ENCODE data around the gene SUN3.

SUN3 gene, protein sequence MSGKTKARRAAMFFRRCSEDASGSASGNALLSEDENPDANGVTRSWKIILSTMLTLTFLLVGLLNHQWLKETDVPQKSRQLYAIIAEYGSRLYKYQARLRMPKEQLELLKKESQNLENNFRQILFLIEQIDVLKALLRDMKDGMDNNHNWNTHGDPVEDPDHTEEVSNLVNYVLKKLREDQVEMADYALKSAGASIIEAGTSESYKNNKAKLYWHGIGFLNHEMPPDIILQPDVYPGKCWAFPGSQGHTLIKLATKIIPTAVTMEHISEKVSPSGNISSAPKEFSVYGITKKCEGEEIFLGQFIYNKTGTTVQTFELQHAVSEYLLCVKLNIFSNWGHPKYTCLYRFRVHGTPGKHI

GRCh38 chr7:48028938-48029337, at the start of gene SUN3:
Gene SUN3, minus strand, starts transcription at chr7:48029107. Its CDS starts 169 bp downstream, at chr7:48028938.
- DNase-seq = no peak

DNA sequence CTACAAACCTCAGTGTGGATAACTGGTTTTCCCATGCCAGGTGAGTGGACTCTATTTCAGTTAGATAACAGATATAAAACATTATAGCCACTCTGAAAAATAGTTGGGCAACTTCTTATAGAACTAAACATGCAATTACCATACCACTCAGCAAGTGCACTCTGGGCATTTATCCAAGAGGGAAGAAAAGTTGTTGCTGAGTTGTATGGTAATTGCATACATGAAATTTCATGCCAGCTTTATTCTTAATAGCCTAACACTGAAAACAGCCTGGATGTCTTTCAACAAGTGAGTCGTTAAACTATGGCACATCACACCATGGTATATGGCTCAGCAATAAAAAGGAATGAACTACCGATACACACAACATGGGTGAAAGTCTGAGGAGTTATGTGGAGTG, 49.6 kb upstream of the SUN3 start:
- no peak for DNase-seq

- no peak for DNase-seq
Measured at GRCh38 chr7:48077423-48077822, 48.5 kb upstream of the SUN3 start.

GRCh38 chr7:48074204-48074654, 45.3 kb upstream of the SUN3 start:
- DNase-seq = no peak

- DNase-seq = no peak
Measured at GRCh38 chr7:48067475-48067874, 38.6 kb upstream of the SUN3 start.

- DNase-seq = no peak
Measured at GRCh38 chr7:48063985-48064384, 35.1 kb upstream of the SUN3 start.

DNA sequence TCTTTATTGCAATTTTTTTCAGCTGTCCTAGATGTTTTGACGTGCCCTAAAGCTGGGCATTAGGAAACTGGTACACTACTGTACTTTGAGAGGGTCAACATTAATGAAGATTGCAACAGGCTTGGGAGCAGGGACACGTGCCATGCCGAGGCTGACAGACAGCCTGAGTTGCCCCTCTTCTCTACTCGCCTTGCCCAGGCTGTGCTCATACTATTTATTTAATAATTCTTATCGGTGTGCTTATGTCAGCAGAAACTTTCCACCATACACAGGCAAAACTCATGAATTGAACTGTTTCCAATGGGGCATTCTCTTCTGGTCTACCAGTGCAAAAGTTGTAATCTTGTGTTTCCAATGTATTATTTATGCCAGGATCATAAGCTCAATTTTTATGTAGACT, 30.8 kb upstream of the SUN3 start:
- no peak for DNase-seq

- DNase-seq = no peak
Measured at GRCh38 chr7:48058990-48059389, 30.1 kb upstream of the SUN3 start.

DNA sequence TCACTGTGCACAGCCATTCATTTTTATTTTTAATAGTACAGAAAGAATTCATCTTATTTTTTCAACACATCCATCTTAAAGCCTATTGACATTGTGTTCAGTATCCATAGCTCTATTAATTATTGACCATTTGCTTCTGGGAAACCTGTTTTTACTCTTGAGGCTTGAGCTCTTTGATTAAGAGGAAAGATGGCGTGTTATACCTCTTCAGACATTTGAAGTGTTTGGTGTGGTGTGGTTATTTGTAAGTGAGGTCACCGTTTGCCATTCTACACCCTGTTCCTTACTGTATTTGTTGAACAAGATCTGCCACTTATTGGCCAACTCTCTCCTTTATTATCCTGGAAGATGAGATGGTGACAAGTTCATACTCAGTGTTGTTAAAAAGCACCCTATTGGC, 24.8 kb upstream of the SUN3 start:
- no peak for DNase-seq

DNA sequence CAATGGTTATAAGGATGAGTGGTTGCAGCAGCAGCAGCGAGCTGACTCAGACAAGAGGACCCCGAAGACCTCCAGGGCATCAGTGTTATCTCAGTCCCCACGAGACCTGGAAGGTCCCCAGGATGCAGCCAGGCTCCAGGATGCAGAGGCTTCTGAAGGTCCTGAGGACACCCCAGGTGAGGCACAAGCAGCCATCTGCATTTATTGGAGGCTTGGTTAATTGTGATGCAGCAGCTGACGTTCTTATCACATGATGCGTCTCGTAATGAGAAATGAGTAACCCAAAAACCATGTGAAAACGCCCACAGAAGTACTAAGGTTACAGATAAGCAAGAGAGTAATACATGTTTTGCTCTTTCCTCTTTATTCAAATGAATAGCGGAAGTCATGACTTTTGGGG, 23.8 kb upstream of the SUN3 start:
- no peak for DNase-seq

- no peak for DNase-seq
Measured at GRCh38 chr7:48049850-48050249, 20.9 kb upstream of the SUN3 start.

DNA sequence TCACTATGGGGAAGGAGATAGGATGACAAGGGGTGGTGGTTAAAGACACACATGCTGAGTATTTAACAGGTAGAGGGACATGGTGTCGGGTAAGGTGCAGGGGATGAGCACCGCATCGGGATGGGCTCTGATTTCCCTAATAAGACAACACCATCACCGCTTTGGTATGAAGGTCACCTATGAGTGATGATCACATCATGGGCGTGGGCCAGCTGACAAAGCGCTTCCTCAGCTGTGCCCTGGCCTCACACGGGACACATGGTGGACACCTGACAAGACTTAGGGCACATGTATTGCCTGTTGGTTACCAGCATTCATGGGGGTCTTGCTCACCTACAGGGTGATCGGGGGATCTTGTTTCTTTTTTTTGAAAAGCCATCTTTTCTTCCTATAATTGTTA, 19.2 kb upstream of the SUN3 start:
- no peak for DNase-seq

- no peak for DNase-seq
Measured at GRCh38 chr7:48046458-48046857, 17.6 kb upstream of the SUN3 start.

DNA sequence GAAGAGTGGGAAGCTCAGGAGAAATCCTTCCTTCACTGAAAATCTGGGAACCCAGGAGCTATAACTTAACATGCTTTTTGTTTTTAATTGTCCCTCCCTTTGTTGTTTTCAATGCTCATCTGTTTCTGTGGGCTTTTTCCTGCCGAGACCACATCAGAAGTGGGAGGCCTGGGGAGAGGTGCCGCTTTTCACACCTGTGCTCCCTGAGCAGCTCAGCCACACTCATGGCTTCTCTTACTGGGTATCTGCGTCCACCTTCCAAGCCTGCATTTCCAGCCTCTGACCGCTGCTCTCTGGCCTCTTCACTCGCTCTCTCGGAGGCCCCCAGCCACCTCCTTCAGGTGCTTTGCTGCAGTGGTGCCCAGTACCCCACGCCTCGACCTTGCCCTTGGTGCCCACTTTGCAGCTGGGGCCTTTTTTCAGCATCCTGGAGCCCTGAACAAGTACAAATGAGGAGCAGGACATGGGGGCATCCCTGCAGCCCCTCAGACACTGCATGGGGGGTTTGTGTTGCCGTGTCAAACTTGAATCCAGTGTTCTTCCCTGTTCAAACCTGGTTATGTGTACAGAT, 16.4 kb upstream of the SUN3 start:
- DNase-seq = no peak

DNA sequence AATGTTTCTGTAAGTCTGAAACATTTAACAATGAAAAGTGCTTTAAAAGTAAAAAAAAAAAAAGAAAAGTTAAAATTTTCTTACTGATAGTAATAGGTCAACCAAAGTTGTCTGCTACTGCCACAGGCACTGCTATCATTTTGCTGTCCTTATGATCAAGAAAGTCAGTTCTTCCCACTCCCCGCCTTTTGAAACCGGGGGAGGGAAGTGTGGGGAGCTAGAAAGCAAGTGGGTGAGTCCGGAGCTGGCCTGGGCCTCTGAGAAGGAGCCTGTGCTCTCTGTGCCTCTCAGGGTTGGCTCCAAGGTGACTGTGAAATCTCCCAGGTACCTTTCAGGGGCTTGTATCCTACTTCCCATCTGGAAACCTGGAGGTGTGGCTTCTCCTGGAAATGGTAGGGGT, 13.7 kb upstream of the SUN3 start:
- no peak for DNase-seq

GRCh38 chr7:48042216-48042615, 13.3 kb upstream of the SUN3 start:
- DNase-seq = no peak

GRCh38 chr7:48041653-48041970, 12.7 kb upstream of the SUN3 start:
- no peak for DNase-seq

GRCh38 chr7:48040944-48041652, 12.2 kb upstream of the SUN3 start:
- DNase-seq = no peak

DNA sequence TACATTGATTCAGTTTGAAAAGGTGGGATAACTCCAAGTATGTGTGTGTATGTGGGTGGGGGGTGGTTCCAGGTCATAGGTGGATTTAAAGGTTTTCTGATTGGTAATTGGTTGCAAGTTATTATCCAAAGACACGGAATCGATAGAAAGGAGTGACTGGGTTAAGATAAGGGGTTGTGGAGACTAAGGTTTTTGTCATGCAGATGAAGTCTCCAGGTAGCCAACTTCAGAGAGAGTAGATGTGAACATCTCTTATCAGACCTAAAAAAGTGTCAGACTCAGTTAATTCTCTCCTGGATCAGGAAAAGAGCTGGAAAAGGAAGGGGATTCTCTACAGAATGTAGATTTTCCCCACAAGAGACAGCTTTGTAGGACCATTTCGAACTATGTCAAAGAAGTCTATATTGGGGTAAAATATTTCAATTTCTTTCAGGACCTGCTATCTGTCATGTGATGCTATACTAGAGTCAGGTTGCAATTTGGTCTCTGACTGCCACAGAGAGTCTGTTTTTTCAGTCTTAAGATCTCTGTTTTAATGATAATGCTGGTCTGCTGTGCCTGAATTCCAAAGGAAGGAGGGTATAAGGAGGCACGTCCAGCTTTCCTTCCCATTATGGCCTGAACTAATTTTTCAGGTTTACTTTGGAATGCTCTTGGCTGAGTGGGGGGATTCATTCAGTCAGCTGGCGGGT, 10.1 kb upstream of the SUN3 start:
- DNase-seq = no peak

GRCh38 chr7:48035967-48036478, 7.1 kb upstream of the SUN3 start:
- DNase-seq = no peak

DNA sequence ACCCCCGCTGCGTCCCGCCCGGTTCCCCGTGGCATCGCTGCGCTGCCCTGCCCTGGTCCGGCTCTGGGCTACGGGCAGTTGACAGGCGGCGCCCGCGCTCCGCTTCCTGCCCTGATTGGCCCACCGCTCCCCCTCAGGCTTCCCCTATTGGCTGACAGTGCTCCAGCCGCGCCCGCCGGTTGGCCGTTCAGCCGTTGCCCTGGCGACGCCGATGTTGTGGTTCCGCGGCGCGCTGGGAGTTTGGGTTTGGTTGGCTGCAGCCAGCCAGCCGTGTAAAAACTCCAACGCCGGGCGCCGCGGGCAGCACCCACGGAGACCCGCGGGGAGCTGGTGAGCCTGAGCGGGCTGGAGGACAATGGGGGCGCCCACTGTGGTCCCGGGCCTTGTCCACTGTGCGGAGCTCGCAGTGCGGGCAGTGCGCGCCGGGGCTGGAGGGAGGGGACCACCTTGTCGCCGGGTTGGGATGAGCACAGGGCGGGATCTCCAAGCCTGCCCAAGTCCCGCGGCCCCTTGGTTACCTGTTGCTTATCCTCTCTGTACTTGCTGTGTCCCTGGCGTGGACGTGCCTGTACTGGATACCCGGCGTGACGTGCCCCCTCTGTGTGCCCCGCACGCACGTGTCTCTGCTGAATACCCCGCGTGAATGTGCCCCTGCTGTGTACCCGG, 6.5 kb upstream of the SUN3 start, which contains the start of gene C7orf57:
Gene C7orf57, plus strand, starts transcription at position 243 of the 666 bp plus-strand sequence. CDS start 766 bp downstream, outside the sequence.
- DNase-seq = peak; percentile 83

GRCh38 chr7:48033922-48034321, 5.0 kb upstream of the SUN3 start:
- no peak for DNase-seq

DNA sequence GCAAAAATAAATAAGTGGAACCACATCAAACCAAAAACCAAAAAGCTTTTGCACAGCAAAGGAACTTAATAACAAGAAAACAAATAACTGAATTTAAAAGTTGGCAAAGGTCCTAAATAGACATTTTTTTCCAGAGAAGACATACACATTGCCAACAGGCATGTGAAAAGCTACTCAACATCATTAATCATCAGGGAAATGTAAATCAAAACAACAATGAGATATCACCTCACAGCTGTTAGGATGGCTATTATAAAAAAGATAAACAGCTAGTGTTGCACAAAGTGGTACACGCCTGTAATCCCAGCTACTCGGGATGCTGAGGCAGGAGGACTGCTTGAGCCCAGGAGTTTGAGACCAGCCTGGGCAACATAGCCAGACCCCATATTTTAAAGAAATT, 2.2 kb upstream of the SUN3 start:
- DNase-seq = no peak

Measured in midbrain (tissue), 1 donor.